HG03342 (cell line): ENCODE results near the gene NMNAT2.
"Not testable (repeated sequence)": the region's sequence is repeated elsewhere in the genome, so short reads cannot be mapped to it uniquely, and the experiment has no call there.

ENCODE experiments used
- ATAC-seq: cut with Tn5 transposase; IDR thresholded peaks from one replicate; pipeline ENCODE4 v1.9.1; 2021; ENCODE audit warnings: mild to moderate bottlenecking, moderate library complexity; ENCODE audit not compliant: unreplicated experiment

The NMNAT2 gene

DNA sequence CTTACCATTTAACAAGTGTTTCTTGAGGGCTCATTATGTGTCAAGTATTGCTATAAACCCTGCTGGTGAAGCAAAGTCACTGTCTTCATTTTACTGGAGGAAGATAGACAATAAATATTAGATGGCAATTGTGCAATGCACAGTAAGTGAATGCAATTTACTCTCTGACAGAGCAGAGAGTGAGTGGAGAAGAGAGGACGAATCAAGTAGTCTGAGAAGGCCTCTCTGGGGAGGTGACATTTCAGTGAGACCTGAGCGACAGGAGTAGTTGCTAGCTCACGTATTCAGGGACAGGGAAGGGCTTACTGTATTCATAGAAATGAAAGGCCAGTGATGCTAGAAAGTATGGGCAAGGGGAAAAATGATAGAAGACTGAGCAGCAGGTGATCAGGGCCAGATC lies 1.2 kb upstream of the NMNAT2 start:
- no peak for ATAC-seq

DNA sequence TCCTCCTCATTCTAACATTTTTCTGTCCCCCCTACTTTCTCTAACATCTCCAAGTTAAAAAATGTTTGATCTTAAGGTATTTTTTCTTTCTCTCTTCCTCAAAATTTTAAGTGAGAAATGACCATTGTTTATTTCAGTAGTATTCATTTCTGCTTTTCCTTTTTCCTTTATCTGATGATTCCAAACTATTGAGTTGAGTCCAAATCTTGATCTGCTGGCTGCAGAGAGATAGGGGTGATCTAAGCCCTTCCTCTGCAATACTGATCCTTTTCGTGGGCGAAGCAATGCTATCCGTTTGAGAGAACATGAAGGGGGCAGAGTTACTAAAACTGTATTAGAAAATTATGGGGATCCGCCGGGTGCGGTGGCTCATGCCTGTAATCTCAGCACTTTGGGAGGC lies 516 bp upstream of the NMNAT2 start:
- no peak for ATAC-seq

DNA sequence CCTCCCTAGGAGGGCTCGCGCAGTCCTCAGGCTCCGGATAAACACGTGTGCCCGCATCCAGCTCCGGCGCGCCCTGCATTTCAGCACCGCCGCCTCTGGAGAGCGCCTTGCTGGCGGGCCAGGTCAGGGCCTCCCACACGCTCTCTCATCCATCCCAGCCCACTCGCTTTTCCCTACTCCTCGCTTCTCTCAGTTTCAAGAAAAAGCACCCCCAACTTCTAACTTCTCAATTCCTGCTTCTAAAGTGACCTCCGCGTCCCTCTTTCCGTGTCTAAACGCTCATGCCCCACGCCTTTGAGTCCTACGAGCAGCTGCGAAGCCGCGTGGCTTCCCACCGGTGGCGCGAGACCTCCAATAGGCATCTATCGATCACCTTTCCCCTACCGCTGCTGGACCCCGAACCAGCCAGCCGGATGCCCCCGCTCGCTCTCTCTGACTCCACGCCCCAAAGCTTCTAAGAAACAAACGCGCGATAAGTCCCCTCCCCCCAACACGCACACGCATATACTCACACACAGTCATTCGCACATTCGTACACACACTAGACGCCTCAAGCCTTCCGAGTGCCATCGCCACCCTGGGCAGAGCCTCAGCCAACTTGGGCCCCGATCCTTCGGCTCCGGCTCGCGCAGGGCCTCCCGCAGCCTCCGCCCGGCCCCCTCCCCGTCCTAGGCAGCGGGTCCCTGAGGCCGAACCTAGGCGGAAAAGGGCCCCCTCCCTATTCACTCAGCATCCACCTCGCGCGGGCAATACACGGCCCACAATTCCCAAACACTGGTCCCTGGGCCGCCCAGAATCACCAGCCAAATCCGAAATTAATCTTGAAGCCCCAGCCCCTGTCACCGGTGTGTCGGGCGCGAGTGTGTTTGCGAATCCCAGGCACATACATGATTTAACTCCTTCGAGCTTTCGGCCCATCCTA lies 1.1 kb downstream of the NMNAT2 start:
- ATAC-seq: no peak

DNA sequence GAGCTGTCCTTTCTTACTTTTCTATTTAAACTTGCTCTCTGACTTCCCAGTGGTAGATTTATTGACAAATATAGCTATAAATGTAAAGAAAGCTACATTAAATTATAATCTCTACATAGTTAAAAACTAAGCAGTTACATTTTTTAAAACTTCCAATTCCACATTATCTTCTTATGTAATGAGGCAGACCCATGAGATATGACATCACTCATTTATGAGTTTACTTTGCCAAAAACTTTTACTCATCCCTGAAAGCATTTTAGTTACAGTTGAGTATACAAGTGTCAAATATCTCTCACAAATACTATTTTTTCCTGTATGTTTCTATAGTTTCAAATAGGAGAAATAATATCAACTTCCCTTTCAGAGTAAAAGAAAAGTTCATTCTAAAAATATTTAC lies 3.8 kb downstream of the NMNAT2 start:
- no peak for ATAC-seq

DNA sequence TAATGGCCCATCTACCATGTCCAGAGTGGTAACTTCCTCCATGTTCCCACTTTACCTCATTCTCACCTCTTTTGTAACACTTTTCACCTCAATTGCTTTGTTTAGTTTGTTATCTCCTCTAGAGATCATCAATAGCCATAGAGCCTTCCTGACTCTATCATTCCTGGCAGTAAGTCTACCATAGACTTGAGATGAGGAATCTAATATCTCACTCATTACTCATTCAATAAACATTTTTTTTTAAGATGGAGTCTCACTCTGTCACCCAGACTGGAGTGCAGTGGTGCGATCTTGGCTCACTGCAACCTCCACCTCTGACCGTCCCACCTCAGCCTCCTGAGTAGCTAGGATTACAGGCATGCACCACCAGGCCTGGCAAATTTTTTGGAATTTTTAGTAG lies 7.1 kb downstream of the NMNAT2 start:
- ATAC-seq: no peak

DNA sequence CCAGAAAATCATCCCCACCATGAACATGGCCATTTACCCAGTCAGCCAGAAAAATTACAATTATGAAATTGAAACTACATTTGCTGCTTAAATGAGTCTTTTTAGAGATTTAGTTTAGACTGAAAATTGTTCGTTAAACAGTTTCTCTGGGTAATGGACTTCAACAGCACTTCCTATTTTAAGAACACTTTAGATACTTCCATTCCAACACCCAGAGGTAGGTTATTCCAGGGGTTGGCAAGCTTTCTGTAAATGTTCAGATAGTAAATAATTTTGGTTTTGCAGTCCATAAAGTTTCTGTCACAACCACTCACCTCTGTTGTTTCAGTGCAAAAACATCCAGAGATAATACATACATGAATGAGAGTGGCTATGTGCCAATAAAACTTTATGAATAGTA lies 10.2 kb downstream of the NMNAT2 start:
- no peak for ATAC-seq

DNA sequence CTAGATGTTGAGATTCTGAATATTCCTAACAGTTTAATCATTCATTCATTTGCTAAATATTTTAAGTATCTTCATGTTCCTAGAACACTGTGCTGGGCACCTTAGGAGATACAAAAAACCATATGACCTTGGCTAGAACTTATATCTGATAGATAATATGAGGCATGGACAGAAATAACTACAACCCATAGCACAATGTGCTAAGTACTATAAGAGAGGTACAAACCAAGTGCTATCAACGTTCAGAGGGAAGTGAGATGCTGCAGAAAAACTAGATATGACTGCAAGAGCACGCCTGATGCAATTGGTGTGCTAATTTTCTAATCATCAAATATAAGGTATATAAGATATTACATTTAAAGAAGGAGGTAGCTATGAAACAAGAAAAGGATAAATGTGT lies 10.7 kb downstream of the NMNAT2 start:
- no peak for ATAC-seq

DNA sequence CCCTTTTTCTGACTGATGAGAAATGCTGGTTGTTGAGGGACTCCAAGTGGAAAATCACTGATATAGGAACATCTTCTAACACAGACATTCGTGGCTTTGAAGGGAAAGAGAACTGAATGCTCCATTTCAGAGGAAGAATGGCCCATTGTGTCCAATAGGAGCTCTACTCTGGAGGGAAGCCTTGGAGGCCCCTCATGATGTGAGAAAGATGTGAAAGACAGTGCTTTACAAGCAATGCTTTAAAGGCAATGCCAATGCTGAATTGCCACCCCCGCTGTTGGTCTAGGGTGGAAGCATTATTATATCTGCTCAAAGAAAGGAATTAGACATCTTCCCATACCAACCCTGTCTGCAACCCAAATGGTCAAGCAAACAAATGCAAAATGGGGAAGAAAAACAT lies 13.7 kb downstream of the NMNAT2 start:
- no peak for ATAC-seq

DNA sequence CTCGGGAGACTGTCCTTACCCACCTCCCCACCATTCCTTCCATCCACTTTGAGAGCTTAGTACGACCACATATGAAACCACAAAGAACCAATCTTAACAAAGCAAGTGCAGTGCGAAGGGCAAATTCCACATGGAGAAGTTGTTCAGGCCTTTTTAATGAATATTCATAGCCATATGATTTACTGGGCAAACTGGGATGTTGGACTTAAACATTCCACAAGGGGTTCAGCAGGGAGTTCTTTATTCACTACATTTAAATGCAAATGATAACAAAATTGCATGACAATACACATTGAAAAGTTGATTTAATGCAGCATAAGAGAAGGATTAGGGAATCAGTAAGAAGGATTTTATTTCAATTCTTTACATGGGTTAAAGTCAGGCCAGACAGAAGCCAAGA lies 14.7 kb downstream of the NMNAT2 start:
- ATAC-seq: no peak

DNA sequence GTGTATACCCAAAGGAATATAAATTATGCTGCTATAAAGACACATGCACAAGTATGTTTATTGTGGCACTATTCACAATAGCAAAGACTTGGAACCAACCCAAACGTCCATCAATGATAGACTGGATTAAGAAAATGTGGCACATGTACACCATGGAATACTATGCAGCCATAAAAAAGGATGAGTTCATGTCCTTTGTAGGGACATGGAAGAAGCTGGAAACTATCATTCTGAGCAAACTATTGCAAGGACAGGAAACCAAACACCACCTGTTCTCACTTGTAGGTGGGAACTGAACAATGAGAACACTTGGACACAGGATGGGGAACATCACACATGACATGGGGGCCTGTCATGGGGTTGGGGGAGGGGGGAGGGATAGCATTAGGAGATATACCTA lies 16.6 kb downstream of the NMNAT2 start:
- ATAC-seq: not testable (repeated sequence)

DNA sequence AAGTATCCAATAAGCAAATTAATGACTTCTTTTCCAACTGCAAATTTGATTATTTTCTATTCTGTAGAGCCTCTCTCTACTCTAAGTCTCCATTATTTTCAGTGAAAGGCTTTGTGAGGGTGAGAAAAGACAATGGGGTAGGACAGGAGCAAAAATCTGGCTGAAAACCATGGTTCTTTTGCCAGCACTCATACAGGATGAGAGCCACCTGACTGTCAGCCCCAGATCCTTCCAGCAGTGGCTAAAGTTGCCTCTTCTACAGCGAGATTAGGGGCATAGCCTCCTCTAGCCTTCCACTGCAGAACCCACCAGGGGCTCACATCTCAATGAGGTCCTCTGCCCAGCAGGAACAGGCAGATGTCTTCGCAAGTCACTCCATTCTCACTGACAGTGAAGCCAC lies 23.7 kb downstream of the NMNAT2 start:
- no peak for ATAC-seq

DNA sequence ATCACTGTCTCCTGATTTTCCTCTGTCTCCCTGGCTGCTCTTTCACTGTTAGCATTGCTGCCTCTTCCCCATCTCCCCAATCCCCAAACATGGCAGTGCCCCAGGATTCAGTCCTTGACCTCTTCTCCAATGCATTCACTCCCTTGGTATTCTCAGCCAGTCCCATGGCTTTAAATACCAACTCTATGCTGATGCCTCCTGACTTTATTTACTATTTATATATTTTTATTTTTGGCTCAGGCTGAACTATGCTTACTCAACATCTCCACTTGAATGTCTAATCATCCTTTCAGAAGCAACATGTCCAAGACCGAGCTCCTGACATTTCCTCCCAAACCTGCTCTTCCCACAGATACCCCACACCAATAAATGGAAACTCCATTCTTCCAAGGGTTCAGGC lies 26.3 kb downstream of the NMNAT2 start:
- ATAC-seq: no peak

DNA sequence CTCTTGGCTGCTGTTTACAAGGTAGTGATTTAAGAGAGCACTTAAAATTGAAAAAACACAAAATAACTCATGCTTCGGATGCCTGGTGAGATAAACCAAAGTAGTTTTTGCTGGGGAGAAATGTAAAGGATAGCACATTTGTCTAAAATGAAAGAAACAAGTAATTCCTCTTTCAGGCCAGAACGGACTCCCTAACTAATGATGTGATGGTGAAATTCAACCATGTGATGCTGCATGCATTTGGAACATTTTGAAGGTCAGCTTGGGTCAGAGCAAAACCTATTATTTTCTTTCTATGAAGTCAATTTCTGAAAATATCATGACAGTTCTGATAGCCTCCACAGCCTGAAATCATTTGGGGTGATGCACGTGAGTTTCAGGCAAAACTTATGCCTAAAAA lies 27.6 kb downstream of the NMNAT2 start:
- no peak for ATAC-seq

DNA sequence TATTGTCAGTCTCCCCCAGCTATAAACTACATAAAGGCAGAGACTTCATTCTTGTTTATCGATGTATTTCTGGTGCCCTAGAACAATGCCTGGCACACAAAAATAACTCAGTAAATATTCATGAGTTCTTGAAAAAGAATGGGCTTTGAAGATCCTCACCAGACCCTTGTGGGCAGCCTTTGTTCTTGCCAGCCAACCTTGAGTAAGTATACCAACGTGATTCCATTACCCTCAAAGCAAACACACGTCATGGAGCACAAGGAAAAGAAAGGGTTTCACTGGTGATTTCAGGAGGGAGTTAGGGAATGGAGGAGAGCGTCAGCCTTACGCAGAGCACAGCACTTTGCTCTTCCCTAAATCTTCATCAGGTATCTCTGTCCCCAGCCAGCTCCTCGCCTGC lies 29.4 kb downstream of the NMNAT2 start:
- ATAC-seq: no peak

DNA sequence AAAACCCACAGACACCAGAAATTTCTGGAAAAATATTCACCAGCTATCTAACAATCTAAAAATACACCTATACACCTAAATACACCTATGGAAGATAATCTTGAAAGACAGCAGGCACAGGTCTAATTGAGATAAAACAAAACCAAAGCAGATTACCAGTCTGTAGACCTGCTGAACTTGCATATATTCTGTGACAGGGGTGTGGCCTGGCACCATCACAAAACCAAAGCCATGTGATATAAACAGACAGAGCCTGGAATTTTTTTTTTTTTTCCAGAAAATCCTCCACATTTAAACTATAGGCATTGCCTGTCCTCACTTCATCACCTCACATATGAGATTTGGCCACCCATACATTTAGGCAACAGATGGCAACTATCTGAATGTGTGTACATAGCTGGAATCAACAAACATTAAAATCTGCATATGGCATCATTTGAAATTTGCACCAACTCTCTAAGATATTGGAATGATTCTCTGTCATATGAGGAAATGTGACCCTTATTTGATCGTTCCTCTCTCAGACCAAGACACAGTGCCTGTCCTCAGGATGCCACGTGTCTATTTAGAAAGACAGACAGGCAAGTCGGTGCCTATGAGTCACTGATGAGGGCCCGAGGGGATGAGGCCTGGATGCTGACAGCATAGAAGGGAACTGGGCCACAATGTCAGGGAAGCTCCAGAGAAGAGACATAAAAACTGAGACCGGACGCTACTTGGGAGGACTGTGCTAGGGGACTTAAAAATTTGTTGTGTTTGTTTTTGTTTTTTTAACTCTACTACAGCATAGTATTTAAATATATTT lies 32.6 kb downstream of the NMNAT2 start:
- ATAC-seq: no peak

DNA sequence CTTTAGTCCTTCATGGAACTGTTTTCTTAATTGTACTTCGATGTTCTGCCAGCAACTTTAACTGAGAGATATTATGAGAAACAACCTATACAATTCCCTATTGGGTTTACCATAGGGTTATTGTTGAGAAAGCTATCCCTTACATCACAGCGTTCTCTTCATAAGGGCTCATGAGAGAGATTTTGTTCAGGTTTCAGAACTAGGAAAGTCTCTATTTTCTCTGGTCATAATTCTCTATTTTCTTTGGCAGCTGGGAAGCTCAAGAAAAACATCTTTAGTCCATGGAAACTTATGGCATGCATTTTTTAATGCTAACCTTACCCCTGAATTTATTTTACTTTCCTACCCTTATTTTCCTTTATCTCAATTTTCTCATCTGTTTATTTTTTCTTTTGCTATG lies 38.2 kb downstream of the NMNAT2 start:
- no peak for ATAC-seq

DNA sequence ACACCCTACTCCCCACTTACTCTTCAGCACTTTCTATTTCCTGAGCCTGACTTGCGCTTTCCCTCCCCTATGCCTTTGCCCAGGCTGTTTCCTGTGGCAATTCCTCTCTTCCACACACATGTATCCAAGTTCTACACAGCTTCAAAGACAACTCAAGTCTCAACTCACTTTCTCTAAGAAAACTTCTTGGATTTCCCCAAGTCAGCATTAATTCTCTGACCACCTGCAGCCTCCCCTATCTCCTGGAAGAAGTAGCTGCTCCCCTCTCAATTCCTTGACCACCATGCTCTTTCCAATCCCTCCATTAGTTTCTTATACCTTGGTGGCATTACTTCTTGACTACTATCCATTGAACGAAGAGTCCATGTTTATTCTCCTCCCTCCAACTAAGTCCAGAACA lies 42.8 kb downstream of the NMNAT2 start:
- ATAC-seq: no peak

DNA sequence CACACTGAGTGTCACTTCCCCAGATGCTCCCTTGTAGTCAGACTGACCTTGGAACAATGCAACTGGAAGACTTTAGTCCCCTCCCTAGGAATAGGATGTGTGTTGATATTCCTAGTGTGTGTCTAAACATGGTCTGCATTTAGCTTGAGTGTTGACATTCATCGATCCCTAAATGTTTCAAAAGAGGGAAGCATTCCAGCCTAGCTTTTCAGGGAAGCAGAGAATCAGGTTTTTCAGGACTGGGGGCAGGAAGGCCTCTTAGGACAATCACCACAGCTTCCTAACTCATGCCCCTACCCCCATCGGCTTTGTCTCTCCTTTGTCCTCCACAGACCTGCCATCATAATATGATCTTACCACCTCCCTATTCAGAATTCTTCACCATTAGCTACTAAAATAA lies 43.4 kb downstream of the NMNAT2 start:
- ATAC-seq: no peak

DNA sequence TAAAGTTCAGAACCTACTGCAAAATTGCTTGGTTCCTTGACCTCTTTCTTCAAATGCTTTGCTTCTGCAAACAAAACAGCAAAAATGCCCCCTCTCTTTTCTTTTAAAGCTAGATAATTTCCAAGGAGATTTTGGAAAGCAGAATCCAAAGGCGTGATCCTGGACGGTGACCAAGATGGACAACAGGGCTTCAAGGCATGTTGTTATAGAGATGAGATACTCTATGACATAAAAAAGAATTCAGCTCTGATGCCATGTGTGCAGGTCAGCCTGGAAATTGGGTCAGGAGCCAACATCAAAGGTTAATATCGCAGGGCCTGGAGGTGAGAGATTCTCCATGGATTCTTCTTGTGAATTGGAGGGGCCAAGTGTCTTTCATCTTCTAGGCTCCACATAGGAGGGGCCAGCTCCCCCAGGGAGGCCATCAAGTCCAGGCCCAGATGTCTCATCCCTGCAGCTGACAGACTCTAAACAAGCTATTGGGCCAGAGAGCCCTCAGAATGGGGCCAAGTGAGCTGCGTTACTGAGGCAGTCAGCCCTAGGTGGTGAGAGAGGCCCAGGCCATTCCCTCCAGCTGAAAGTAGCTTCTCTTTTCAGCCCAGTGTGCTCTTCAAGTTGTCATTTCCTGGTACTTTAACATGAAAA lies 45.5 kb downstream of the NMNAT2 start:
- no peak for ATAC-seq

DNA sequence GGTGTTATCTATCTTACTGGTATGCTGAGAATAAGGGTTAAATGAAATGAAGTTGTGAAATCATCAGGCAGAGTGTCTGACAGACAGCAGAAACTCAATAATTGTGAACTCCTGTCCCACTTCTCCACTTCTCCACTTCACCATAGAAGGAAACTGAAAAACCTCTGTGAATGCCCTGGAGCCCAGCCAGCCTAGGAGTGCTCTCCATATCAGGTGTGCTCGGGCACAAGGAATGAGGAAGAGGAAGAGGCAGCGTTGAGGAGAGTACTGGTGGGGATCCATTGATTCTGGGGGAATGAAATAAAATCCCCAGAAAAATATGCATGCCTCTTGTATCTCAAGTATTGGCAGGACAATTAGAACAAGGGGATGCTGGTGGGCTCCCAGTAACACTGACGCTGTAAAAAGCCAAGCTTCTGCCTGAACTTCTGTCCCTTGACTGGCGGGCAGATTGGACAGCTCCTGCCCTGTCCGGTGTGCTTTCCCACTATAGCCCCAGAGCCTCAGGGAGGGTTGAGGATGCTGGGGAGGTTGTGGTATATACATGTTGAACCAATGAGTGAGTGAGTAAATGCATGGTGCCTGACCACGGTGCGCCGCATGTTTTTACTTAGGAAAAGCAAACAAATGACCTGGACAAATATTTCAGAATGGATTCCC lies 47.7 kb downstream of the NMNAT2 start:
- ATAC-seq: no peak
